Measurements from ENCODE around the gene PCF11. TPM values are rescaled to one million over a fixed set of nuclear protein-coding genes. Genes with fewer than 3 reads are reported as not detected.
A peak's percentile ranks its signal among the peaks of the same experiment; 100 is the strongest.

PCF11 gene
- total RNA-seq, 2 donors from 2014 or later: 53.4 to 74.2 TPM

GRCh38 chr11:83235825-83236224 is 78.9 kb downstream of the PCF11 start:
- Histone ChIP-seq H3K9me3 (no peaks in the 10 kb centered on the region), H3K27me3 (no peaks in the 10 kb centered on the region), H3K4me3 (no peak overlapping the region), H3K27ac (no peak overlapping the region), H3K4me1 (peaks cover 12% of the 10 kb centered on the region), H3K36me3 (replicated peaks in 1 of 2; ENCODE audit: insufficient read depth in 1 of 2, low read depth in 2 of 2) (no peaks in the 10 kb centered on the region)
- 5 to 12% methylated on average over 1 of the region's 1 CpG for WGBS, 2 donors
- peak; percentile 35 for ATAC-seq
- intact Hi-C loops (cut with DNase I): no loop called here
- TF ChIP-seq POLR2A (IDR thresholded peaks at IDR 0.05): no peak
- no peak for TF ChIP-seq CTCF (IDR thresholded peaks at IDR 0.05)
- DNase-seq: no peak

Small RNA genes lying within 50 kb of the gene (small RNA-seq; reads per million reads assigned to genes)
- gene AP000873.5: not detected

Other genes with a start within 250 kb of the PCF11 start
- 10 to 100 TPM in 1 of 2 donors, 1 to 10 TPM in 1; 1.6 to 10.4 TPM for gene RAB30, start 85.2 kb upstream of the PCF11 start, total RNA-seq
- 1 to 10 TPM; 8.3 to 9.6 TPM for gene ANKRD42, start 36.6 kb downstream of the PCF11 start, total RNA-seq
- gene CCDC90B, start 129.2 kb downstream of the PCF11 start, total RNA-seq: 10 to 100 TPM in 1 of 2 donors, 1 to 10 TPM in 1; 7.3 to 43.6 TPM